Measurements from ENCODE around the gene SLC39A1.

GRCh38 chr1:153995202-153995601 is 31.9 kb upstream of the SLC39A1 start:
- TF ChIP-seq, protein P1, sequence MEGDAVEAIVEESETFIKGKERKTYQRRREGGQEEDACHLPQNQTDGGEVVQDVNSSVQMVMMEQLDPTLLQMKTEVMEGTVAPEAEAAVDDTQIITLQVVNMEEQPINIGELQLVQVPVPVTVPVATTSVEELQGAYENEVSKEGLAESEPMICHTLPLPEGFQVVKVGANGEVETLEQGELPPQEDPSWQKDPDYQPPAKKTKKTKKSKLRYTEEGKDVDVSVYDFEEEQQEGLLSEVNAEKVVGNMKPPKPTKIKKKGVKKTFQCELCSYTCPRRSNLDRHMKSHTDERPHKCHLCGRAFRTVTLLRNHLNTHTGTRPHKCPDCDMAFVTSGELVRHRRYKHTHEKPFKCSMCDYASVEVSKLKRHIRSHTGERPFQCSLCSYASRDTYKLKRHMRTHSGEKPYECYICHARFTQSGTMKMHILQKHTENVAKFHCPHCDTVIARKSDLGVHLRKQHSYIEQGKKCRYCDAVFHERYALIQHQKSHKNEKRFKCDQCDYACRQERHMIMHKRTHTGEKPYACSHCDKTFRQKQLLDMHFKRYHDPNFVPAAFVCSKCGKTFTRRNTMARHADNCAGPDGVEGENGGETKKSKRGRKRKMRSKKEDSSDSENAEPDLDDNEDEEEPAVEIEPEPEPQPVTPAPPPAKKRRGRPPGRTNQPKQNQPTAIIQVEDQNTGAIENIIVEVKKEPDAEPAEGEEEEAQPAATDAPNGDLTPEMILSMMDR (IDR thresholded peaks at IDR 0.05 in 4 of 5, conservative IDR thresholded peaks at IDR 0.05 in 1 of 5) = no peak
- TF ChIP-seq POLR2A (IDR thresholded peaks at IDR 0.05) = no peak

Data from gastrocnemius medialis (tissue), 4 donors.